ENCODE measurements around the gene GMIP.

GRCh38 chr19:19651076-19651475, 7.6 kb upstream of the GMIP start:
- TF ChIP-seq, protein P1, sequence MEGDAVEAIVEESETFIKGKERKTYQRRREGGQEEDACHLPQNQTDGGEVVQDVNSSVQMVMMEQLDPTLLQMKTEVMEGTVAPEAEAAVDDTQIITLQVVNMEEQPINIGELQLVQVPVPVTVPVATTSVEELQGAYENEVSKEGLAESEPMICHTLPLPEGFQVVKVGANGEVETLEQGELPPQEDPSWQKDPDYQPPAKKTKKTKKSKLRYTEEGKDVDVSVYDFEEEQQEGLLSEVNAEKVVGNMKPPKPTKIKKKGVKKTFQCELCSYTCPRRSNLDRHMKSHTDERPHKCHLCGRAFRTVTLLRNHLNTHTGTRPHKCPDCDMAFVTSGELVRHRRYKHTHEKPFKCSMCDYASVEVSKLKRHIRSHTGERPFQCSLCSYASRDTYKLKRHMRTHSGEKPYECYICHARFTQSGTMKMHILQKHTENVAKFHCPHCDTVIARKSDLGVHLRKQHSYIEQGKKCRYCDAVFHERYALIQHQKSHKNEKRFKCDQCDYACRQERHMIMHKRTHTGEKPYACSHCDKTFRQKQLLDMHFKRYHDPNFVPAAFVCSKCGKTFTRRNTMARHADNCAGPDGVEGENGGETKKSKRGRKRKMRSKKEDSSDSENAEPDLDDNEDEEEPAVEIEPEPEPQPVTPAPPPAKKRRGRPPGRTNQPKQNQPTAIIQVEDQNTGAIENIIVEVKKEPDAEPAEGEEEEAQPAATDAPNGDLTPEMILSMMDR (IDR thresholded peaks at IDR 0.05; ENCODE audit: borderline replicate concordance, extremely low read depth, low read length, poor library complexity, severe bottlenecking): no peak
- no peak for TF ChIP-seq EZH2 (IDR thresholded peaks at IDR 0.05; ENCODE audit: borderline replicate concordance, low read depth, low read length, severe bottlenecking)
